KG1 (cell line): ENCODE data around the gene GEN1.
"Not testable (repeated sequence)": the region's sequence is repeated elsewhere in the genome, so short reads cannot be mapped to it uniquely, and the experiment has no call there.

Experiments used
- DNase-seq: peaks from one replicate; lab custom pipeline; 2025; lab: John Stamatoyannopoulos, UW

GEN1 gene

GRCh38 chr2:17799301-17800120 is 45.6 kb downstream of the GEN1 start:
- DNase-seq, result no peak

GRCh38 chr2:17800219-17800618 is 46.3 kb downstream of the GEN1 start:
- DNase-seq, result no peak

DNA sequence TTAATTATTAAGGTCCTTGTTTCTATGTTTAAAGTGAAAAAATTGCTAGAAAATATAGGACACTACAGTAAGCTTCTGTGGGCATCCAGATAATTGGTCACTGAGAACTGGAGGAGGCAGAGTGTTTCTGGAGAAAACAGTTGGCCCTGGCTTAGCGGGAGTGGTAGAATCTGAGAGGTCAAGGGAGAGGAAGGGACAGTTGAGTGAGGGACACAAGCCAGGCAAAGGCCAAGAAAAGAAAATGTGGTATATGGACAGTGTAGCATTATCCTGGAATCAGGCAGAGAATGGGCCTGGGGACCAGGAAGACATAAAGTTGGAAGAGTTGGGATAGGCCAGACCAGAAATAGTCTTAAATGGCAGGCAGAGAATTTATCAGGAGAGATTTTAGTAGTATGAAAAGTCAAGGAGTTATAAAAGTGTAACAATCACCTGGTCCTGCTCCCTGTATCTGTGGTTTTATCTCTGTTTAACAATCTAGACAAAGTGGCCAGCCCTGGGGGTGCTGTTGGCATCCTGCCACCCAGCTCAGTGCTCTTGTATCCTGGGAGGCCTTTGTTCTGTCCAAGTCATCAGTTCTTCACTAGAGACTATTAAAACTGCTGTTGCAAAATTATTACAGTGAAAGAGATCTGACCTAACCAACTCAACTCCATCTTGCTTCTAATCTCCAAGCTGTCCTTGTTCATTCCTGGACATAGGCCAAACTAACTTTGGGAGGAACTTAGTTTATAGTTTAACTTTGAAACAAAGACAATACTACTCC is 46.9 kb downstream of the GEN1 start:
- no peak for DNase-seq

- DNase-seq, result no peak
Observed at GRCh38 chr2:17803497-17803896, 49.6 kb downstream of the GEN1 start.

DNA sequence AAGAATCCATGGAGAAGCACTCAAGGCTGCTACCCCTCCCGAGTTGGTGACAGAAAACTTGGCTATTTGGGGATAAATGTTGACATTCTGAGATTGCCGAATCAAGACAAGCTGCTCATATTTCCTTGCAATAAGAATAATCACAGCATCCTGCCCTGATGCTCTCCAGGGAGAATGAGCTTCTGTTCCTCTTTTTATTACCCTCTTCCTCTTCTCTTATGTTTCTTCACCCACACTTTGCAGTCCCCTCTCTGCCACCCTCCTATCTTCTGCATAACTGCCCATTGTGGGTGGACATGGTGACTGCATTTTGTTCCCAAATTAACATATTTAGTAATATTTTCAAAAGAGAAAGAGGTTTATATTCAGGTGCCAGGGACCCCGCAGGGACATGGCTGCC is 50.4 kb downstream of the GEN1 start:
- DNase-seq, result no peak

- DNase-seq, result no peak
Observed at GRCh38 chr2:17805166-17805565, 51.2 kb downstream of the GEN1 start.

GRCh38 chr2:17805717-17806363 is 51.9 kb downstream of the GEN1 start:
- no peak for DNase-seq

- DNase-seq, result no peak
Observed at GRCh38 chr2:17813010-17813741, 59.2 kb downstream of the GEN1 start.

GRCh38 chr2:17813742-17814473 is 60.0 kb downstream of the GEN1 start:
- DNase-seq, result no peak

GRCh38 chr2:17814601-17815000 is 60.7 kb downstream of the GEN1 start:
- DNase-seq, result no peak

- no peak for DNase-seq
Observed at GRCh38 chr2:17815468-17816184, 61.7 kb downstream of the GEN1 start.

- DNase-seq, result no peak
Observed at GRCh38 chr2:17816396-17817245, 62.7 kb downstream of the GEN1 start, which contains the start of gene MSGN1. Gene MSGN1, plus strand, starts transcription at chr2:17816460. Its CDS starts 59 bp downstream, at chr2:17816519.

DNA sequence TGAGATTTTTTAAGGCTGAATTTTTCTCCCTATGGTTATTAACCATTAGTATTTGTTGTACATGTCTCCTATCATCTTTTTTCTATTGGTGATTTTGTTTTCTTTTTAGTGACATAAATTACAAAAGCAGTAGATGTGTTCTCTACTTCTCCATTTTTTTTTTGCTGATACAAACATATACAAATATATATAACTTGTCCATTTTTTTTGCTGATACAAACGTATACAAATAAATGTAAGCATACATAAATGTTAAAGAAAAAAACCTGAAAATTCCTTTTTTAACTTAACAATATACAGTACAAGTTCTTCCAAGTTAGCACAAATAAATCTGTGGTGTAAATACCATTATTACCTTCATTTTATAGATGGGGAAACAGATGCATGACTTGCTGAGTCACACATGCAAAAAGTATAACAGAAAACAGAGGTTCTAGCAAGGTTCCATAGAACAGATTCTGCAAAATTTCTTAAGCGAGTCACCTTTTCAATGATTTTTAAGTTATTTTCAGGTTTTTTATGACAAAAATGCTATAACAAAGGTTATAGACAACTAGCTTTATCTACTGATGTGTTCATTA is 64.4 kb downstream of the GEN1 start:
- no peak for DNase-seq

DNA sequence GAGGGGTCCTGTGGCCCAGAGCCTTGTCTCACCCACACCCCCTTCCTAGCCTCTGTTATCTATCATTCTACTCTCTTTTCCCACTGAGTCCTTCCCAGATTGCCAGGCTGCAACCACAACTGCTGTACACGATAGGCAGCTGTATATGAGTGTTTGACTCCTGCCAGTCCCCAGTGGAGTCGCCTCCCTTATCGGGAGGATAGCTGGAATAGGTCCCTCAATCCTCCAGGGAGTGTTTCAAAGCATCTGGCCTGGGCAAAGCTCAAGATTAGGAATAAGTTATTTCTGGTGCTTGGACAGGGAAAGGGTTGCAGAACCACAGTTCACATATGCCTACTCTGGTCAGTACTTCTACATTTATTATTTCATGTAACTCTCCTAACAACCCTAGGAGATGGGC is 67.1 kb downstream of the GEN1 start:
- DNase-seq, result no peak

DNA sequence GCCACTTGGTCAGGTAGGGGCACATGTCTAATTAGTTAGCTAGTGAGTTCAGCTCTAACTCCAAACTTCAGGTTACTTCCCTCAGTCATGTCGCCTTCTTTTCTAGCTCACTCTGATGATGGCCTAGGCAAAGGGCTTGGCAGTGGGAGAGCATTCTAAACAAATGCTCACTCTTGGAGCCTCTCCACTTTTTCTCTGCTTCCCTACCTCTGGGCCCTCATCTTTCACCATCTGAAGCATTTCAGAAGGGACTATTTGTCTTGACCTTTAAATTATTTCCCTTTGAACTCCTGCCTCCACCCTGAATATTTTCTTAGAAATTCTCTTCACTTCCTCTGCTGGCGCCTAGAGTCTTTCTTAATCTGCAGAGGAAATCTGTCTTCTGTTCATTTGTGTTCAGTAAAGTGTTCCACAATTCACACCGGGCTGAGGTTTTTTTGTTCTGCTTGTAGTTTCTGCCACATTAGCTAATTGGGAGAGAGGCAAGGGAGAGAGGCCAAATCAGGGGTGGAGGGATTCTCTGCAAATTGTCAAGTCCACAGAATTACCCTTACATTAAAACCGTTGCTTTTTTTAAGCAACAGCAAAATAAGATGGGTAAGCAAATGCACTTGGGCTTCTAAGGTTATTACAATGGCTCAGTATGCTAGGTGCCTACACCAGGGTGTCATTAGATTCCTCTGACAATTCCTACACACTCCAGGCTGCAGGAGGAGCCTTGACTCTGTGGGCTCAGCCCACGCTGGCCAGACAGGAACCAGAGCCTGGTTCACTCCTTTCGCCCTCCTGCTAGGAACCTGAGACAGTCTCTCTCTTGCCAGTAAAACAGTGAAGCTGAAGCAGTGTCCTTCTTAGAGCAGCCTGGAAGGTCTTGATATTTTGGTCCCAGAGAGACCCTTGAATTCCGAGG is 67.9 kb downstream of the GEN1 start:
- no peak for DNase-seq

DNA sequence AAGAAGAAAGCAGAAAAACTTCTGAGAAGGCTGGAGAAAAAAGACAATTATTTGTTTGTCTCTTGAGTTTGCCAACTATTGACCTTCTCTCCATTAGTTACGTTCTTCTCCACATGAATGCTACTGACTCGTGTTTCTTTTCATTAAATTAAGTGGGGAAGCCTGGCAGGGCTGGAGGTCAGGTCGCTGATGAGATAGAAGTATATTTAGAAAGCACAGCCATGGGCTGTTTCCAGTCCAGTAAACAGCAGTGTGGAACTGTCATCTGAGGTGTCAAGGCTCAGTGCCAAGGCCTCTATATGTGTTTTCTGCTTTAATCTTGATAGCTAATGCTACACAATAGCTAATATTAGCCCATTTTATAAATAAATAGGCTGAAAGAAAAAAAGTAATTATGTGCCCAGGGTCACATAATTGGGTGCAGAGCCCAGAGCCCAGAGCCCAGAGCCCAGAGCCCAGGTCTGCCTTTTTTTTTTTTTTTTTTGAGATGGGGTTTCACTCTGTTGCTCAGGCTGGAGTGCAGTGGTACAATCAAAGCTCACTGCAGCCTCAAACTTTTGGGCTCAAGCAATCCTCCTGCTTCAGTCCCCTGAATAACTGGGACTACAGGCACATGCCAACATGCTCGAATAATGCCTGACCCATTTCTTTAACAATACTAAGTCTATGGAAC is 68.6 kb downstream of the GEN1 start:
- DNase-seq, result no peak

GRCh38 chr2:17823646-17824045 is 69.7 kb downstream of the GEN1 start:
- DNase-seq, result not testable (repeated sequence)

DNA sequence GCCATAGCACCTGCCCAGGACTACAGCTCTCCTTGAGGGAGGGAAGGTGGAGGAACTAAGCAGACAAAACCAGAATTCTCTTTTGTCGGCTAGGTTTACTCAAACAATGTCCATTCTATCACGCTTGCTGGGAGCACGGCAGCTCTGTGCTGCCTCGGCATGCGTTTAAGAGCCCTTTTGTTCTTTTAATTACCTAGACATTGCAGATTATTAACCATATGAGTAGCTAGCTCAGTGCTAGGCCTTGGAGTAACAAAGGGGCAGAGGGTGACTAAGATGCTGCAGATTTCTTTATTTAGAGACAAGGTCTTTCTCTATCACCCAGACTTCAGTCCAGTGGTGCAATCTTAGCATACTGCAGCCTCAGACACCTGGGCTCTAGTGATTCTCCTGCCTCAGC is 73.4 kb downstream of the GEN1 start:
- no peak for DNase-seq
